ENCODE data around the gene KIF1B.

DNA sequence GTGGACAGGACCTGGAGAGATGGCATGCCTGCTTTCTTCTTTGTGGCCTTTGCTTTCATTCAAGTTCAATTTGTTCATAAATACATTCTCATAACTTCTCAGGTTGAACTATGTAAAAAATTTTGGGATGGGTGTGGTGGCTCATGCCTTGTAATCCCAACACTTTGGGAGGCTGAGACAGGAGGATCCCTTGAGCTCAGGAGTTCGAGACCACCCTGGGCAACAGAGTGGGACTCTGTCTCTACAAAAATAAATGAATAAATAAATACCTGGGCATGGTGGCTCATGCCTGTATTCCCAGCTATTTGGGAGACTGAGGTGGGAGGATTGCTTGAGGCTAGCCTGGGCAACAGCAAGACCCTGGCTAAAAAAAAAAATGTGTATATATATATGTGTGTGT is 2.1 kb downstream of the KIF1B start:
- no peak for TF ChIP-seq ZFP3 (CRISPR knock-in tag; IDR thresholded peaks at IDR 0.05)
- TF ChIP-seq ZFP30 (CRISPR knock-in tag; IDR thresholded peaks at IDR 0.05) = no peak
- TF ChIP-seq, protein P1, sequence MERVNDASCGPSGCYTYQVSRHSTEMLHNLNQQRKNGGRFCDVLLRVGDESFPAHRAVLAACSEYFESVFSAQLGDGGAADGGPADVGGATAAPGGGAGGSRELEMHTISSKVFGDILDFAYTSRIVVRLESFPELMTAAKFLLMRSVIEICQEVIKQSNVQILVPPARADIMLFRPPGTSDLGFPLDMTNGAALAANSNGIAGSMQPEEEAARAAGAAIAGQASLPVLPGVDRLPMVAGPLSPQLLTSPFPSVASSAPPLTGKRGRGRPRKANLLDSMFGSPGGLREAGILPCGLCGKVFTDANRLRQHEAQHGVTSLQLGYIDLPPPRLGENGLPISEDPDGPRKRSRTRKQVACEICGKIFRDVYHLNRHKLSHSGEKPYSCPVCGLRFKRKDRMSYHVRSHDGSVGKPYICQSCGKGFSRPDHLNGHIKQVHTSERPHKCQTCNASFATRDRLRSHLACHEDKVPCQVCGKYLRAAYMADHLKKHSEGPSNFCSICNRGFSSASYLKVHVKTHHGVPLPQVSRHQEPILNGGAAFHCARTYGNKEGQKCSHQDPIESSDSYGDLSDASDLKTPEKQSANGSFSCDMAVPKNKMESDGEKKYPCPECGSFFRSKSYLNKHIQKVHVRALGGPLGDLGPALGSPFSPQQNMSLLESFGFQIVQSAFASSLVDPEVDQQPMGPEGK (CRISPR knock-in tag; IDR thresholded peaks at IDR 0.05; ENCODE audit: borderline replicate concordance) = no peak
- no peak for TF ChIP-seq ARNTL (CRISPR knock-in tag; IDR thresholded peaks at IDR 0.05; ENCODE audit: borderline replicate concordance, low read depth)
- TF ChIP-seq, protein P2, sequence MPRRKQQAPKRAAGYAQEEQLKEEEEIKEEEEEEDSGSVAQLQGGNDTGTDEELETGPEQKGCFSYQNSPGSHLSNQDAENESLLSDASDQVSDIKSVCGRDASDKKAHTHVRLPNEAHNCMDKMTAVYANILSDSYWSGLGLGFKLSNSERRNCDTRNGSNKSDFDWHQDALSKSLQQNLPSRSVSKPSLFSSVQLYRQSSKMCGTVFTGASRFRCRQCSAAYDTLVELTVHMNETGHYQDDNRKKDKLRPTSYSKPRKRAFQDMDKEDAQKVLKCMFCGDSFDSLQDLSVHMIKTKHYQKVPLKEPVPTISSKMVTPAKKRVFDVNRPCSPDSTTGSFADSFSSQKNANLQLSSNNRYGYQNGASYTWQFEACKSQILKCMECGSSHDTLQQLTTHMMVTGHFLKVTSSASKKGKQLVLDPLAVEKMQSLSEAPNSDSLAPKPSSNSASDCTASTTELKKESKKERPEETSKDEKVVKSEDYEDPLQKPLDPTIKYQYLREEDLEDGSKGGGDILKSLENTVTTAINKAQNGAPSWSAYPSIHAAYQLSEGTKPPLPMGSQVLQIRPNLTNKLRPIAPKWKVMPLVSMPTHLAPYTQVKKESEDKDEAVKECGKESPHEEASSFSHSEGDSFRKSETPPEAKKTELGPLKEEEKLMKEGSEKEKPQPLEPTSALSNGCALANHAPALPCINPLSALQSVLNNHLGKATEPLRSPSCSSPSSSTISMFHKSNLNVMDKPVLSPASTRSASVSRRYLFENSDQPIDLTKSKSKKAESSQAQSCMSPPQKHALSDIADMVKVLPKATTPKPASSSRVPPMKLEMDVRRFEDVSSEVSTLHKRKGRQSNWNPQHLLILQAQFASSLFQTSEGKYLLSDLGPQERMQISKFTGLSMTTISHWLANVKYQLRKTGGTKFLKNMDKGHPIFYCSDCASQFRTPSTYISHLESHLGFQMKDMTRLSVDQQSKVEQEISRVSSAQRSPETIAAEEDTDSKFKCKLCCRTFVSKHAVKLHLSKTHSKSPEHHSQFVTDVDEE (CRISPR knock-in tag; IDR thresholded peaks at IDR 0.05) = no peak
- TF ChIP-seq ZNF70 (CRISPR knock-in tag; IDR thresholded peaks at IDR 0.05) = no peak
- no peak for TF ChIP-seq GLIS3 (CRISPR knock-in tag; IDR thresholded peaks at IDR 0.05)
- TF ChIP-seq ZNF8 (CRISPR knock-in tag; IDR thresholded peaks at IDR 0.05) = no peak
- no peak for TF ChIP-seq RARB (CRISPR knock-in tag; IDR thresholded peaks at IDR 0.05)
- TF ChIP-seq, protein P3, sequence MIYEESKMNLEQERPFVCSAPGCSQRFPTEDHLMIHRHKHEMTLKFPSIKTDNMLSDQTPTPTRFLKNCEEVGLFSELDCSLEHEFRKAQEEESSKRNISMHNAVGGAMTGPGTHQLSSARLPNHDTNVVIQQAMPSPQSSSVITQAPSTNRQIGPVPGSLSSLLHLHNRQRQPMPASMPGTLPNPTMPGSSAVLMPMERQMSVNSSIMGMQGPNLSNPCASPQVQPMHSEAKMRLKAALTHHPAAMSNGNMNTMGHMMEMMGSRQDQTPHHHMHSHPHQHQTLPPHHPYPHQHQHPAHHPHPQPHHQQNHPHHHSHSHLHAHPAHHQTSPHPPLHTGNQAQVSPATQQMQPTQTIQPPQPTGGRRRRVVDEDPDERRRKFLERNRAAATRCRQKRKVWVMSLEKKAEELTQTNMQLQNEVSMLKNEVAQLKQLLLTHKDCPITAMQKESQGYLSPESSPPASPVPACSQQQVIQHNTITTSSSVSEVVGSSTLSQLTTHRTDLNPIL (CRISPR knock-in tag; IDR thresholded peaks at IDR 0.05; ENCODE audit: low read depth) = no peak
- no peak for TF ChIP-seq PPARA (CRISPR knock-in tag; IDR thresholded peaks at IDR 0.05; ENCODE audit: borderline replicate concordance)
- TF ChIP-seq ESRRG (CRISPR knock-in tag; IDR thresholded peaks at IDR 0.05) = no peak
- TF ChIP-seq ISL1 (CRISPR knock-in tag; IDR thresholded peaks at IDR 0.05) = no peak

Data from SK-N-SH treated with all-trans-retinoic acid at 6 μM for 48 hours (cell line).